NCI-H2196 treated with DMSO at 0.1 percent for 48 hours (cell line): ENCODE results near the gene TMEM208.

Source experiments
- DNase-seq: peaks from one replicate; lab custom pipeline; 2025; ENCODE audit not compliant: unreplicated experiment; lab: John Stamatoyannopoulos, UW

Gene TMEM208

GRCh38 chr16:67277294-67277998 lies 50.5 kb downstream of the TMEM208 start:
- DNase-seq: no peak

DNA sequence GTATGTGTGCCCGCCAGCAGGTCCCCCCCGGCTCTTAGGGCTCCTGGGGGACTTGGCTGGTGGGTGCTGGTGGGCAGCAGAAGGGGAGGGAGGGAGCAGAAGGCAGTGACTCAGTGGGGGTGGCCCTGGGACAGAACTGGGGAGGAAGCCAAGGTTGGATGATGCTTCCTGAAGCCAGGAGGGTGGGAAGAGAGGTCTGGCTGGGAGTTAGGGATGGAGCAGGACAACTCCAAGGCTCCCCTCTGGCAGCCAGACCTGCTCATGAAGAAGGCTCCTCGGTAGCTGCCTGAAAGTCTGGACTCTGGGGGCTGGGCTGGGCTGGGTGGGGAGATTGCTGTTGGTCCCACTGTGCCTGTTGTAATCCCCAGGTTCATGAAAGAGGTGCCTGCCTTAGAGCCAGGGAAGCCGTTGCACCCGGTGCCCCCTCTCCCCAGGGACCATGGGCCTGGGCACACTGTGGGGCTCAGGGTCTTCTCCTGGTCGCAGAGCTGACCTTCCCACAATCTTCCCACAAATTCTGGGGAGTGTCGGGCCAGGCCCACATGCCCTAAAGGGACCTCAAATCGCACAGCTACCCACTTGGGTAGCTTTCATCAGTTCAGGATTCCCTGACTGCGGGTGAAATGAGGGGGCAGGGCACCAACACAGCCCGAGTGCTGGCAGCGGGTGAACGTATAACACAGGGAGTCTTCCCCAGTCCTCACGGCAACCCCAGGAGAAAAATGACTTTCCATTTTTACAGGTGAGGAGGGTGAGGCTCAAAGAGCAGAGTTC lies 51.3 kb downstream of the TMEM208 start:
- DNase-seq: no peak
